ENCODE data around the gene UAP1L1.

Gene UAP1L1

GRCh38 chr9:137034709-137035506, 42.4 kb upstream of the UAP1L1 start:
- TF ChIP-seq, protein P1, sequence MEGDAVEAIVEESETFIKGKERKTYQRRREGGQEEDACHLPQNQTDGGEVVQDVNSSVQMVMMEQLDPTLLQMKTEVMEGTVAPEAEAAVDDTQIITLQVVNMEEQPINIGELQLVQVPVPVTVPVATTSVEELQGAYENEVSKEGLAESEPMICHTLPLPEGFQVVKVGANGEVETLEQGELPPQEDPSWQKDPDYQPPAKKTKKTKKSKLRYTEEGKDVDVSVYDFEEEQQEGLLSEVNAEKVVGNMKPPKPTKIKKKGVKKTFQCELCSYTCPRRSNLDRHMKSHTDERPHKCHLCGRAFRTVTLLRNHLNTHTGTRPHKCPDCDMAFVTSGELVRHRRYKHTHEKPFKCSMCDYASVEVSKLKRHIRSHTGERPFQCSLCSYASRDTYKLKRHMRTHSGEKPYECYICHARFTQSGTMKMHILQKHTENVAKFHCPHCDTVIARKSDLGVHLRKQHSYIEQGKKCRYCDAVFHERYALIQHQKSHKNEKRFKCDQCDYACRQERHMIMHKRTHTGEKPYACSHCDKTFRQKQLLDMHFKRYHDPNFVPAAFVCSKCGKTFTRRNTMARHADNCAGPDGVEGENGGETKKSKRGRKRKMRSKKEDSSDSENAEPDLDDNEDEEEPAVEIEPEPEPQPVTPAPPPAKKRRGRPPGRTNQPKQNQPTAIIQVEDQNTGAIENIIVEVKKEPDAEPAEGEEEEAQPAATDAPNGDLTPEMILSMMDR (IDR thresholded peaks at IDR 0.05; ENCODE audit: insufficient read depth, low read length, missing control alignments) = peak; percentile 96
- peak; percentile 31 for DNase-seq (ENCODE audit: low read depth, low spot score)
- ChIA-PET CTCF (interaction anchor here (0.6 to 14.2 kb wide), 48 partner anchors 9 to 262 kb away, joined by 3 to 310 read pairs (median 4); partner anchors contain the start of genes AJM1, C8G, CCDC183 and ENTPD2), POLR2A (interaction anchor here (0.6 to 2.2 kb wide), 7 partner anchors 12 to 188 kb away, joined by 3 to 13 read pairs (median 3); partner anchors contain the start of gene MAN1B1)
- H3K4me3 ChIP-seq (ENCODE audit: low read depth, low read length) = no peak overlapping the region

- DNase-seq (ENCODE audit: low read depth, low spot score) = no peak
- POLR2A ChIA-PET = interaction anchor here (0.6 to 2.2 kb wide), 6 partner anchors 11 to 189 kb away, joined by 3 to 13 read pairs (median 3); partner anchors contain the start of gene MAN1B1
- CTCF ChIA-PET = interaction anchor here (0.6 to 14.2 kb wide), 42 partner anchors 9 to 248 kb away, joined by 3 to 310 read pairs (median 4); partner anchors contain the start of genes AJM1, C8G, CCDC183 and ENTPD2
- TF ChIP-seq, protein P1 (IDR thresholded peaks at IDR 0.05; ENCODE audit: insufficient read depth, low read length, missing control alignments) = no peak
- H3K4me3 ChIP-seq (ENCODE audit: low read depth, low read length) = no peak overlapping the region
Observed at GRCh38 chr9:137035507-137035834, 41.8 kb upstream of the UAP1L1 start.

DNA sequence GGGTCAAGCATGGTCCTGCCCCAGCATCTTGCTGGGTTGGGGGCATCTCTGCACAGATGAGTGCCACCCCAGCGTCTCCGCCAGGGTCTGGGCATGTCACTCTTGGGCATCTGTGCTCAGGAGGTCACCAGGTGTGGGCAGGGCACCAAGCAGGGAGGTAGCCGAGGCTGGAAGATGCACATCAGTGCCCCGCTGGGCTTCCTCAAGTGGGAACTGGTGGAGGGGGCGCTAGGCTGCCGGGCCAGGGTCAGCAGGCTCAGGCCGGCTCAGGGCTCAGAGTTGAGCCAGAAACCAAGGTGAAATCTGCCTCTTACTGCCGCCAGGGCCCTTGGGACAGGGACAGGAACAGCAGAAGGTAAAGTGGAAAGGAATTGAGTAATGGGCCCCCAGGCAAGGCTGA, 41.4 kb upstream of the UAP1L1 start:
- no peak for DNase-seq (ENCODE audit: low read depth, low spot score)
- POLR2A ChIA-PET = interaction anchor here (1.1 to 2.2 kb wide), 3 partner anchors 11 to 189 kb away, joined by 3 to 13 read pairs (median 3); no protein-coding TSS in a partner anchor
- no peak overlapping the region for H3K4me3 ChIP-seq (ENCODE audit: low read depth, low read length)
- TF ChIP-seq, protein P1 (IDR thresholded peaks at IDR 0.05; ENCODE audit: insufficient read depth, low read length, missing control alignments) = no peak
- CTCF ChIA-PET = interaction anchor here (0.6 to 14.2 kb wide), 32 partner anchors 8 to 257 kb away, joined by 3 to 310 read pairs (median 4); partner anchors contain the start of genes AJM1, C8G, ENTPD2 and FBXW5

GRCh38 chr9:137037035-137037434, 40.3 kb upstream of the UAP1L1 start:
- TF ChIP-seq, protein P1 (IDR thresholded peaks at IDR 0.05; ENCODE audit: insufficient read depth, low read length, missing control alignments) = no peak
- no peak for DNase-seq (ENCODE audit: low read depth, low spot score)
- H3K4me3 ChIP-seq (ENCODE audit: low read depth, low read length) = no peak overlapping the region
- ChIA-PET CTCF (interaction anchor here (1.6 to 14.2 kb wide), 8 partner anchors 8 to 254 kb away, joined by 4 to 310 read pairs (median 68); partner anchors contain the start of genes AJM1, C8G, ENTPD2 and FBXW5), POLR2A (no interaction called here)

DNA sequence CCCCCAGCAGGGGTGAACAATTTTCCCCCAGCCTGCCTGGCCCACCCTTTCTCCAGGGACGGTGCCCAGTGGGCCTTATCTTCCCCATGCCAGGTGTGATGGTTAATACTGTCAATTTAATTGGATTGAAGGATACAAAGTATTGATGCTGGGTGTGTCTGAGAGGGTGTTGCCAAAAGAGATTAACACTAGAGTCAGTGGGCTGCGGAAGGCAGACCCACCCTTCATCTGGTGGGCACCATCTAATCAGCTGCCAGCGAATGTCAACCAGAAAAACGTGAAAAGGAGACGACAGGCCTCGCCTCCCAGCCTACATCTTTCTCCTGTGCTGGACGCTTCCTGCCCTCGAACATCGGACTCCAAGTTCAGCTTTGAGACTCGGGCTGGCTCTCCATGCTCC, 39.8 kb upstream of the UAP1L1 start:
- POLR2A ChIA-PET = no interaction called here
- CTCF ChIA-PET = interaction anchor here (1.6 to 14.2 kb wide), 8 partner anchors 8 to 254 kb away, joined by 4 to 310 read pairs (median 68); partner anchors contain the start of genes AJM1, C8G, ENTPD2 and FBXW5
- H3K4me3 ChIP-seq (ENCODE audit: low read depth, low read length) = no peak overlapping the region
- TF ChIP-seq, protein P1 (IDR thresholded peaks at IDR 0.05; ENCODE audit: insufficient read depth, low read length, missing control alignments) = no peak
- no peak for DNase-seq (ENCODE audit: low read depth, low spot score)

DNA sequence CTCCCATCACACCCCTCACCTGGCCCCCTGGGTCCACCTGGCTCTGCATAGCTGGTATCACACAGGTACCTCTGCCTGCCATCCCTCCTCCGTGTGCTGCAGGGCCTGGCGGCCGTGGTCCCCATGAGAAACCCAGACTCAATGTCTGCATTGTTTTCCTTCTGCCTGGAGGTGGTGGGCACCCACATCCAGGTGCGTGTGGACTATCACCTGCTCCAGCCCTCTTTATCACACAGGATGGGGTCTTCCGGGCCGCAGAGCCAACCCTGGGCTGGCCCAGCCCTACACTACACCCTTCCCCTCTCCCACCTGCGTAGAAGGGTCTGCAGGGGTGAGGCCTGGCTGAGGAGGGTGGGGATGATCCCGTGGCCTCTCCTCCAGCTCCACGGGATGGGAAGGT, 38.4 kb upstream of the UAP1L1 start:
- TF ChIP-seq, protein P1 (IDR thresholded peaks at IDR 0.05; ENCODE audit: insufficient read depth, low read length, missing control alignments) = no peak
- DNase-seq (ENCODE audit: low read depth, low spot score) = no peak
- H3K4me3 ChIP-seq (ENCODE audit: low read depth, low read length) = no peak overlapping the region
- POLR2A ChIA-PET = no interaction called here
- CTCF ChIA-PET = interaction anchor here (1.3 to 6.6 kb wide), 6 partner anchors 8 to 251 kb away, joined by 3 to 148 read pairs (median 68); partner anchors contain the start of genes C8G, FBXW5, NPDC1 and TMEM141

Data from AG04449 (cell line).